Activated naive CD4-positive, alpha-beta T cell treated with anti-CD3 and anti-CD28 coated beads, Interleukin-2, amount 50 U/mL, for 72 hours (primary cell): Measurements from ENCODE around the gene ERICH2. TPM values are rescaled to one million over a fixed set of nuclear protein-coding genes. Genes with fewer than 3 reads are reported as not detected.

Source experiments
- ATAC-seq, 2 donors: fragments of 150-1000 bp; cut with Tn5 transposase; 2 replicates each; pipeline ENCODE4 v1.10.0; 2021; ENCODE audit warnings: mild to moderate bottlenecking in 2 of 2, moderate library complexity in 2 of 2
- DNase-seq, 2 donors: peaks; one replicate each; pipeline ENCODE4 v3.0.0; 2021 to 2022; ENCODE audit warnings: low spot score in 2 of 2
- H3K27ac Mint-ChIP-seq, 2 donors: one replicate each; pipeline ENCODE4 v1.8.0; 2022; ENCODE audit warnings: mild to moderate bottlenecking in 2 of 2, mixed read lengths in 2 of 2
- H3K36me3 Mint-ChIP-seq, 2 donors: one replicate each; pipeline ENCODE4 v1.8.0; 2022; ENCODE audit warnings: mixed read lengths in 2 of 2
- H3K9me3 Mint-ChIP-seq, 2 donors: one replicate each; pipeline ENCODE4 v1.8.0; 2022; ENCODE audit warnings: mixed read lengths in 2 of 2
- total RNA-seq, 2 donors: library from RNA; stranded (reverse); gene quantifications; one replicate each; pipeline ENCODE4 v1.2.3, GENCODE V29; 2022

The ERICH2 gene
- total RNA-seq, 2 donors from 2014 or later = not detected

GRCh38 chr2:170798996-170799395 is 28.8 kb downstream of the ERICH2 start:
- DNase-seq (no peak), ATAC-seq (no peak)
- no peaks in the 10 kb centered on the region for H3K9me3 Mint-ChIP-seq
- no peaks in the 10 kb centered on the region for H3K36me3 Mint-ChIP-seq
- no peak overlapping the region for H3K27ac Mint-ChIP-seq

GRCh38 chr2:170806548-170806947 is 36.4 kb downstream of the ERICH2 start:
- no peaks in the 10 kb centered on the region for H3K9me3 Mint-ChIP-seq
- ATAC-seq = no peak
- no peaks in the 10 kb centered on the region for H3K36me3 Mint-ChIP-seq
- H3K27ac Mint-ChIP-seq = no peak overlapping the region
- DNase-seq = no peak

- H3K9me3 Mint-ChIP-seq = no peaks in the 10 kb centered on the region
- H3K27ac Mint-ChIP-seq = no peak overlapping the region
- no peaks in the 10 kb centered on the region for H3K36me3 Mint-ChIP-seq
- peak in 1 of 2 donors; percentile 44 for DNase-seq
- ATAC-seq = no peak
Measured at GRCh38 chr2:170812710-170813600, 42.8 kb downstream of the ERICH2 start.

GRCh38 chr2:170813611-170814532 is 43.7 kb downstream of the ERICH2 start:
- H3K9me3 Mint-ChIP-seq = no peaks in the 10 kb centered on the region
- DNase-seq (peak in 1 of 2 donors; percentile 18), ATAC-seq (no peak)
- peak overlapping the region in 1 of 2 donors; percentile 79 for H3K27ac Mint-ChIP-seq
- H3K36me3 Mint-ChIP-seq = peaks cover 0 to 5% of the 10 kb centered on the region in 2 donors

GRCh38 chr2:170814533-170815230 is 44.5 kb downstream of the ERICH2 start:
- peaks cover 0 to 5% of the 10 kb centered on the region in 2 donors for H3K36me3 Mint-ChIP-seq
- DNase-seq (peak in 1 of 2 donors; percentile 10), ATAC-seq (no peak)
- peak overlapping the region in 1 of 2 donors; percentile 79 for H3K27ac Mint-ChIP-seq
- H3K9me3 Mint-ChIP-seq = no peaks in the 10 kb centered on the region

GRCh38 chr2:170815311-170815710 is 45.1 kb downstream of the ERICH2 start:
- Mint-ChIP-seq H3K27ac (no peak overlapping the region), H3K9me3 (no peaks in the 10 kb centered on the region), H3K36me3 (peaks cover 0 to 5% of the 10 kb centered on the region in 2 donors)
- ATAC-seq (peak in 1 of 2 donors; percentile 1), DNase-seq (no peak)

GRCh38 chr2:170815746-170816503 is 45.7 kb downstream of the ERICH2 start:
- H3K36me3 Mint-ChIP-seq = peaks cover 0 to 11% of the 10 kb centered on the region in 2 donors
- peak; percentile 66 to 78 for DNase-seq
- H3K27ac Mint-ChIP-seq = no peak overlapping the region
- ATAC-seq = peak; percentile 62 to 64
- no peaks in the 10 kb centered on the region for H3K9me3 Mint-ChIP-seq

- no peaks in the 10 kb centered on the region for H3K9me3 Mint-ChIP-seq
- no peak within 1 kb of the TSS for H3K27ac Mint-ChIP-seq
- H3K36me3 Mint-ChIP-seq = peaks cover 0 to 14% of the 10 kb centered on the region in 2 donors
- peak; percentile 73 to 74 for DNase-seq
- peak; percentile 73 to 77 for ATAC-seq
Measured at GRCh38 chr2:170816504-170817092, 46.4 kb downstream of the ERICH2 start, which contains the start of gene GAD1. Gene GAD1 (plus strand): TSS chr2:170816887. CDS start chr2:170818592, 1,705 bp downstream.

- H3K36me3 Mint-ChIP-seq = peaks cover 0 to 16% of the 10 kb centered on the region in 2 donors
- DNase-seq (peak in 1 of 2 donors; percentile 54), ATAC-seq (peak; percentile 21 to 30)
- no peaks in the 10 kb centered on the region for H3K9me3 Mint-ChIP-seq
- no peak overlapping the region for H3K27ac Mint-ChIP-seq
Measured at GRCh38 chr2:170817093-170818035, 47.2 kb downstream of the ERICH2 start.

GRCh38 chr2:170818036-170818751 is 48.0 kb downstream of the ERICH2 start:
- peaks cover 0 to 22% of the 10 kb centered on the region in 2 donors for H3K36me3 Mint-ChIP-seq
- peak in 1 of 2 donors; percentile 22 for ATAC-seq
- DNase-seq = peak in 1 of 2 donors; percentile 33
- H3K27ac Mint-ChIP-seq = no peak overlapping the region
- no peaks in the 10 kb centered on the region for H3K9me3 Mint-ChIP-seq

- DNase-seq = no peak
- no peak for ATAC-seq
- Mint-ChIP-seq H3K9me3 (no peaks in the 10 kb centered on the region), H3K27ac (no peak overlapping the region), H3K36me3 (peaks cover 0 to 22% of the 10 kb centered on the region in 2 donors)
Measured at GRCh38 chr2:170818752-170819470, 48.7 kb downstream of the ERICH2 start.

GRCh38 chr2:170819680-170820664 is 49.8 kb downstream of the ERICH2 start:
- no peak for ATAC-seq
- H3K9me3 Mint-ChIP-seq = no peaks in the 10 kb centered on the region
- no peak for DNase-seq
- H3K36me3 Mint-ChIP-seq = peaks cover 0 to 22% of the 10 kb centered on the region in 2 donors
- no peak overlapping the region for H3K27ac Mint-ChIP-seq
